ENCODE measurements around the gene UPK1B.

The UPK1B gene

DNA sequence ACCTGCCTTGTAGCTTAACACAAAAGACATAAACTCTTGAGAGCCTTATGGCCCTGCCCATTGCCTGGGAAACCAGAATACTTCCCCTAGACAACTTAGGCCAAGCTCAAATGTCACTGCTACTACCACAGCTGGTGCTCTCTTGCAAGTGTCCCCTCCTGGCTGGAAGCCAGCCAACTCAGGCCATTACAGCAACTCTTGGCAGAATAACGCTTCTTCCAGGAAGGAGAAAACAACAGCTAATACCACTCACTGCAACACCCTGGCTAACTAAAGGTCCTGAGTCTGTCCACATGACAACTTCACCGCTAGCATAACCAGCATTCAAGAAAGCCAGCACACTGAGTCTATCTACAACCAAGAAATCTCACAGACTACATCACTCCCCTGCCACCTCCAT, 72.4 kb downstream of the UPK1B start:
- in situ Hi-C loops (cut with HindIII; ENCODE audit: low sequenced_read_pairs): no loop called here

Measured in endothelial cell of hepatic sinusoid (primary cell).